Endothelial cell (in vitro differentiated cells): ENCODE data around the gene GNAI3. TPM values are rescaled to one million over a fixed set of nuclear protein-coding genes. Genes with fewer than 3 reads are reported as not detected.
A peak's percentile ranks its signal among the peaks of the same experiment; 100 is the strongest.

Experiments used
- DNase-seq: peaks from one replicate; pipeline ENCODE4 v3.0.0; 2021; ENCODE audit warnings: low spot score
- H3K27ac Mint-ChIP-seq: one replicate; pipeline ENCODE4 v1.8.0; 2021; ENCODE audit warnings: mixed read lengths, inconsistent platforms; ENCODE audit not compliant: unreplicated experiment
- H3K27me3 Mint-ChIP-seq: one replicate; pipeline ENCODE4 v1.8.0; 2021; ENCODE audit warnings: mild to moderate bottlenecking, moderate library complexity, mixed read lengths, inconsistent platforms; ENCODE audit not compliant: unreplicated experiment
- H3K36me3 Mint-ChIP-seq: one replicate; pipeline ENCODE4 v1.8.0; 2021; ENCODE audit warnings: mild to moderate bottlenecking, low read depth, mixed read lengths, inconsistent platforms; ENCODE audit not compliant: unreplicated experiment
- H3K4me1 Mint-ChIP-seq: one replicate; pipeline ENCODE4 v1.8.0; 2021; ENCODE audit warnings: mild to moderate bottlenecking, mixed read lengths, inconsistent platforms; ENCODE audit not compliant: unreplicated experiment
- H3K4me3 Mint-ChIP-seq: one replicate; pipeline ENCODE4 v1.8.0; 2021; ENCODE audit warnings: mild to moderate bottlenecking, mixed read lengths, inconsistent platforms; ENCODE audit not compliant: unreplicated experiment
- H3K9me3 Mint-ChIP-seq: one replicate; pipeline ENCODE4 v1.8.0; 2021; ENCODE audit warnings: mixed read lengths, inconsistent platforms; ENCODE audit not compliant: unreplicated experiment
- CTCF ChIP-seq: fragments of 200-600 bp; sonication (generic); IDR thresholded peaks from one replicate; pipeline ENCODE4 v1.5.0; 2021; ENCODE audit warnings: antibody characterized with exemption; ENCODE audit not compliant: unreplicated experiment
- total RNA-seq: library from RNA; stranded (reverse); fragmentation: NEBNext Ultra II Directional; extraction: Animal tissue kit (Norgen Biotek cat#: 25700); gene quantifications from one replicate; pipeline ENCODE4 v1.2.1, GENCODE V29; 2021; ENCODE audit not compliant: unreplicated experiment

The GNAI3 gene
- total RNA-seq, 1 donor from 2014 or later = 17.7 TPM

- no peak for TF ChIP-seq CTCF
- Mint-ChIP-seq H3K36me3 (no peaks in the 10 kb centered on the region), H3K27ac (no peak overlapping the region)
These were observed 94.2 kb downstream of the GNAI3 start for GRCh38 chr1:109642626-109643025.

GRCh38 chr1:109643385-109644230 is 95.2 kb downstream of the GNAI3 start:
- peak; percentile 96 for DNase-seq
- Mint-ChIP-seq H3K27ac (no peak overlapping the region), H3K4me3 (no peak overlapping the region)

More at GRCh38 chr1:109642626-109643025, 94.2 kb downstream of the GNAI3 start:
- H3K4me1 Mint-ChIP-seq = peaks cover 3% of the 10 kb centered on the region
- no peaks in the 10 kb centered on the region for H3K9me3 Mint-ChIP-seq
- peaks cover 5% of the 10 kb centered on the region for H3K27me3 Mint-ChIP-seq
- DNase-seq = no peak
- no peak overlapping the region for H3K4me3 Mint-ChIP-seq

GRCh38 chr1:109644670-109645069 is 96.3 kb downstream of the GNAI3 start:
- H3K4me1 Mint-ChIP-seq = peaks cover 7% of the 10 kb centered on the region
- no peaks in the 10 kb centered on the region for H3K9me3 Mint-ChIP-seq
- no peak overlapping the region for H3K4me3 Mint-ChIP-seq
- H3K27me3 Mint-ChIP-seq = peaks cover 5% of the 10 kb centered on the region
- no peak for TF ChIP-seq CTCF
- no peaks in the 10 kb centered on the region for H3K36me3 Mint-ChIP-seq
- no peak overlapping the region for H3K27ac Mint-ChIP-seq
- DNase-seq = no peak

More at GRCh38 chr1:109643385-109644230, 95.2 kb downstream of the GNAI3 start:
- H3K4me1 Mint-ChIP-seq = peaks cover 3% of the 10 kb centered on the region
- H3K27me3 Mint-ChIP-seq = peaks cover 5% of the 10 kb centered on the region
- no peaks in the 10 kb centered on the region for H3K36me3 Mint-ChIP-seq
- no peaks in the 10 kb centered on the region for H3K9me3 Mint-ChIP-seq
- peak; percentile 84 for TF ChIP-seq CTCF

- Mint-ChIP-seq H3K4me1 (peaks cover 4% of the 10 kb centered on the region), H3K9me3 (no peaks in the 10 kb centered on the region), H3K27me3 (no peaks in the 10 kb centered on the region), H3K36me3 (no peaks in the 10 kb centered on the region), H3K4me3 (no peak overlapping the region), H3K27ac (no peak overlapping the region)
- TF ChIP-seq CTCF = no peak
- DNase-seq = no peak
These were observed 101.1 kb downstream of the GNAI3 start for GRCh38 chr1:109649491-109649914.

GRCh38 chr1:109650609-109651008 is 102.2 kb downstream of the GNAI3 start:
- no peak for TF ChIP-seq CTCF
- Mint-ChIP-seq H3K4me1 (peaks cover 8% of the 10 kb centered on the region), H3K4me3 (no peak overlapping the region), H3K27ac (no peak overlapping the region), H3K27me3 (no peaks in the 10 kb centered on the region), H3K36me3 (no peaks in the 10 kb centered on the region), H3K9me3 (no peaks in the 10 kb centered on the region)
- DNase-seq = no peak
